Measurements from ENCODE around the gene MYH7. TPM values are rescaled to one million over a fixed set of nuclear protein-coding genes. Genes with fewer than 3 reads are reported as not detected.

MYH7 gene
- polyA plus RNA-seq, 3 donors from 2014 or later: not detected

- H3K36me3 Mint-ChIP-seq: no peaks in the 10 kb centered on the region
- no peak overlapping the region for H3K27ac Mint-ChIP-seq
- no peaks in the 10 kb centered on the region for H3K9me3 Mint-ChIP-seq
- H3K27me3 Mint-ChIP-seq (ENCODE audit: low read depth in 3 of 3): peaks cover 4 to 7% (median 6%) of the 10 kb centered on the region in 3 donors
- no peak for DNase-seq
- no peak overlapping the region for H3K4me3 Mint-ChIP-seq
- no peaks in the 10 kb centered on the region for H3K4me1 Mint-ChIP-seq
Observed at GRCh38 chr14:23364164-23365035, 71.1 kb downstream of the MYH7 start.

Other genes with a start within 250 kb of the MYH7 start
- not detected for gene RNF212B, start 197.7 kb downstream of the MYH7 start, polyA plus RNA-seq
- 1 to 10 TPM; 1.2 to 4.9 (median 2.1) TPM for gene HOMEZ, start 149.5 kb downstream of the MYH7 start, polyA plus RNA-seq
- 1 to 10 TPM in 2 of 3 donors, not detected in 1; 1.4 to 2.0 TPM for gene PPP1R3E, start 132.8 kb downstream of the MYH7 start, polyA plus RNA-seq
- gene BCL2L2, start 128.8 kb downstream of the MYH7 start, polyA plus RNA-seq: 1 to 10 TPM in 1 of 3 donors, under 1 TPM in 2; 0.07 to 1.2 (median 0.69) TPM
- gene PABPN1, start 114.2 kb downstream of the MYH7 start, polyA plus RNA-seq: 100 to 1,000 TPM in 2 of 3 donors, 10 to 100 TPM in 1; 86.2 to 114 (median 113) TPM
- gene SLC22A17, start 82.8 kb downstream of the MYH7 start, polyA plus RNA-seq: under 1 TPM in 1 of 3 donors, not detected in 2; 0.18 TPM
- not detected for gene EFS, start 70.5 kb downstream of the MYH7 start, polyA plus RNA-seq
- not detected for gene IL25, start 62.9 kb downstream of the MYH7 start, polyA plus RNA-seq
- 1 to 10 TPM in 1 of 3 donors, under 1 TPM in 1, not detected in 1; 0.27 to 4.0 TPM for gene CMTM5, start 58.6 kb downstream of the MYH7 start, polyA plus RNA-seq
- not detected for gene MYH6, start 27.4 kb downstream of the MYH7 start, polyA plus RNA-seq
- gene NGDN, start 34.0 kb upstream of the MYH7 start, polyA plus RNA-seq: 10 to 100 TPM; 52.3 to 84.8 (median 81.5) TPM
- under 1 TPM in 1 of 3 donors, not detected in 2; 0.12 TPM for gene ZFHX2, start 116.1 kb upstream of the MYH7 start, polyA plus RNA-seq
- gene THTPA, start 120.6 kb upstream of the MYH7 start, polyA plus RNA-seq: 10 to 100 TPM; 17.5 to 20.6 (median 19.5) TPM
- 10 to 100 TPM; 62.9 to 80.7 (median 64.4) TPM for gene AP1G2, start 132.1 kb upstream of the MYH7 start, polyA plus RNA-seq
- gene JPH4, start 143.1 kb upstream of the MYH7 start, polyA plus RNA-seq: under 1 TPM in 1 of 3 donors, not detected in 2; 0.10 TPM
- under 1 TPM in 2 of 3 donors, not detected in 1; 0.28 to 0.58 TPM for gene DHRS2, start 200.7 kb upstream of the MYH7 start, polyA plus RNA-seq